Mesothelial cell of epicardium (in vitro differentiated cells): ENCODE measurements around the gene SLC22A23. TPM values are rescaled to one million over a fixed set of nuclear protein-coding genes. Genes with fewer than 3 reads are reported as not detected.

ENCODE experiments used
- DNase-seq, 2 experiments: peaks; one replicate each; pipeline ENCODE4 v3.0.0; 2021; ENCODE audit warnings: low spot score in 2 of 2; ENCODE audit not compliant: unreplicated experiment in 2 of 2
- H3K27ac Mint-ChIP-seq: 2 replicates; pipeline ENCODE4 v1.8.0; 2021; ENCODE audit warnings: mixed read lengths
- H3K27me3 Mint-ChIP-seq: 2 replicates; pipeline ENCODE4 v1.8.0; 2021; ENCODE audit warnings: low read depth, mixed read lengths
- H3K36me3 Mint-ChIP-seq: 2 replicates; pipeline ENCODE4 v1.8.0; 2021; ENCODE audit warnings: mixed read lengths
- H3K4me1 Mint-ChIP-seq: 2 replicates; pipeline ENCODE4 v1.8.0; 2021; ENCODE audit warnings: mixed read lengths
- H3K4me3 Mint-ChIP-seq: 2 replicates; pipeline ENCODE4 v1.8.0; 2021; ENCODE audit warnings: mild to moderate bottlenecking, moderate library complexity, mixed read lengths
- H3K9me3 Mint-ChIP-seq: 2 replicates; pipeline ENCODE4 v1.8.0; 2021; ENCODE audit warnings: mixed read lengths
- CTCF ChIP-seq: fragments of 200-600 bp; sonication (generic); IDR thresholded peaks from one replicate; pipeline ENCODE4 v1.5.0; 2021; ENCODE audit warnings: antibody characterized with exemption; ENCODE audit not compliant: unreplicated experiment
- total RNA-seq: library from RNA; stranded (reverse); gene quantifications from 3 replicates; pipeline ENCODE4 v1.2.1, GENCODE V29; 2021

The SLC22A23 gene
- total RNA-seq, 1 donor from 2014 or later: 25.0 TPM

GRCh38 chr6:3471286-3471685, 14.4 kb upstream of the SLC22A23 start:
- Mint-ChIP-seq H3K9me3 (no peaks in the 10 kb centered on the region), H3K27me3 (no peaks in the 10 kb centered on the region), H3K27ac (no peak overlapping the region), H3K36me3 (no peaks in the 10 kb centered on the region), H3K4me3 (no peak overlapping the region), H3K4me1 (peaks cover 26% of the 10 kb centered on the region)
- no peak for DNase-seq
- no peak for TF ChIP-seq CTCF

GRCh38 chr6:3468585-3468984, 11.7 kb upstream of the SLC22A23 start:
- DNase-seq: no peak
- no peak overlapping the region for H3K27ac Mint-ChIP-seq
- peaks cover 21% of the 10 kb centered on the region for H3K4me1 Mint-ChIP-seq
- H3K4me3 Mint-ChIP-seq: no peak overlapping the region
- no peaks in the 10 kb centered on the region for H3K36me3 Mint-ChIP-seq
- no peaks in the 10 kb centered on the region for H3K9me3 Mint-ChIP-seq
- no peaks in the 10 kb centered on the region for H3K27me3 Mint-ChIP-seq
- TF ChIP-seq CTCF: no peak

DNA sequence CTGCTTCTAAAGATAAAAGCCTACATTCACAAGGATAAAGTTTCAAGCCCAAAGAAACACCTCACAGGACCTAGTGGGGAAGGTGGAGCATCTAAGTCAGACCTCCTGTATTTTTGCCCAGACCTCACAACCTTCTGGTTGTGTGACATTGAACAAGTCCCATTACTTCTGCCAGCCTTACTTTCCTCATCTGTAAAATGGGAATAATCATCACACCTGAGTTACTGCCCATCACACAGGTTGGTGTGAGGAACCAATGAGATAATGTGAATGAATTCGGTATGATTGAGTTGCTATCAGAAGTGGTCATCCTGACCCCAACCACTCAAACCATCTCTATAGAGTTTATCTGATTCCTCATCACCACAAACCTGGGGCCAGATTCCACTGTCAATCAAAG, 11.1 kb upstream of the SLC22A23 start:
- no peak for TF ChIP-seq CTCF
- H3K36me3 Mint-ChIP-seq: no peaks in the 10 kb centered on the region
- H3K4me3 Mint-ChIP-seq: no peak overlapping the region
- H3K27me3 Mint-ChIP-seq: no peaks in the 10 kb centered on the region
- no peak for DNase-seq
- H3K27ac Mint-ChIP-seq: no peak overlapping the region
- H3K4me1 Mint-ChIP-seq: peaks cover 18% of the 10 kb centered on the region
- H3K9me3 Mint-ChIP-seq: peaks cover under 1% of the 10 kb centered on the region

DNA sequence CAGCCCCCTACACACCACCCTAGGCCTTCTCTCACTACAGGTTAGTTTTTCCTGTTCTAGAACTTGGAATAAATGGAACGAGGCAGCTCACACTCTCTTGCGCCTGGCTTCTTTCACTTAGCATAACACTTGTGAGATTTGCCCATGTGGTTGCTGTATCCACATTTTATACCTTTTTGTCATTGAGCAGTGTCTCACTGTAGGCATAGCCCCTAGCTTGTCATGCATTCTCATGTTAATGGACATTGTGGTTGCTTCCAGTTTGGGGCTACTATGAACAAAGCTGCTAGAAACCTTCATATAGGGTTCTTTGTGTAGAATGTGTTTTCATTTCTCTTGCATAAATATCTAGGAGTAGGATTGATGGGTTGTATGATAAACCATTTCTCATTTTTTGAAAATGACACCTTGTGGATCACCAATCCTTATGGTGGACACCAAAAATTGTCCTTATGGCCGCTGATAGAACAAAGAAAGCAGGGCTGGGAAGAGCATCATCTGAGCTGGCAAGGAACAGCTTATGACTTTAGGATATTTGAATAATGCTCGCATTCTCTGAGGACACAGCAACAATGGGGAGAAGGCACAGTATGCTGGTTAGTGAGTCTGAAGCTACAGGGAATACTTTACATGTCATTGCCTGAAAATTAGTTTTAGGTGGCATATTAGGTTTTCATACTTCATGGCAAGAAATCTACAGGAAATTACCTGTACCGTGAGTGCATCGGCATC, 9.8 kb upstream of the SLC22A23 start:
- Mint-ChIP-seq H3K27me3 (no peaks in the 10 kb centered on the region), H3K9me3 (peaks cover 6% of the 10 kb centered on the region), H3K4me1 (peaks cover 15% of the 10 kb centered on the region), H3K4me3 (no peak overlapping the region), H3K36me3 (no peaks in the 10 kb centered on the region), H3K27ac (no peak overlapping the region)
- DNase-seq: no peak
- no peak for TF ChIP-seq CTCF

GRCh38 chr6:3460253-3460652, 3.4 kb upstream of the SLC22A23 start:
- Mint-ChIP-seq H3K9me3 (peaks cover 6% of the 10 kb centered on the region), H3K36me3 (no peaks in the 10 kb centered on the region), H3K4me3 (no peak overlapping the region), H3K27me3 (peaks cover 6% of the 10 kb centered on the region), H3K27ac (no peak overlapping the region), H3K4me1 (peaks cover 9% of the 10 kb centered on the region)
- DNase-seq: no peak
- no peak for TF ChIP-seq CTCF
